K562 (cell line): ENCODE measurements around the gene RAB5B.
"Not testable (repeated sequence)": the region's sequence is repeated elsewhere in the genome, so short reads cannot be mapped to it uniquely, and the experiment has no call there.

Experiments
- EP300 ChIP-seq: IDR thresholded peaks from 2 replicates; pipeline ENCODE4 v1.6.1; 2012; ENCODE audit warnings: low read length, improper control_type of control experiment
- SIX5 ChIP-seq, 2 experiments: IDR thresholded peaks; 2 replicates each; pipeline ENCODE4 v1.6.1; 2011; ENCODE audit warnings: low read length in 2 of 2, borderline replicate concordance in 1 of 2, low read depth in 1 of 2, mild to moderate bottlenecking in 1 of 2, moderate library complexity in 1 of 2; ENCODE audit not compliant: insufficient read depth in 1 of 2
- SP2 ChIP-seq: IDR thresholded peaks from 2 replicates; pipeline ENCODE4 v1.6.1; 2011; ENCODE audit warnings: mild to moderate bottlenecking, low read depth, low read length, moderate library complexity; ENCODE audit not compliant: poor library complexity, severe bottlenecking; ENCODE audit errors: extremely low read depth
- SRSF1 ChIP-seq: fragments of 200-400 bp; formaldehyde crosslinking; IDR thresholded peaks from 2 replicates; pipeline ENCODE4 v1.6.1; 2017; ENCODE audit warnings: mild to moderate bottlenecking, low read depth, low read length, moderate library complexity
- XRCC5 ChIP-seq: fragments of 200-400 bp; formaldehyde crosslinking; IDR thresholded peaks from 2 replicates; pipeline ENCODE4 v1.6.1; 2017; ENCODE audit warnings: low read depth, mild to moderate bottlenecking, low read length
- ZBTB8A ChIP-seq: fragments of 450-650 bp; IDR thresholded peaks from 2 replicates; pipeline ENCODE4 v1.6.1; 2018; ENCODE audit warnings: mild to moderate bottlenecking, moderate library complexity; ENCODE audit not compliant: partially characterized antibody

DNA sequence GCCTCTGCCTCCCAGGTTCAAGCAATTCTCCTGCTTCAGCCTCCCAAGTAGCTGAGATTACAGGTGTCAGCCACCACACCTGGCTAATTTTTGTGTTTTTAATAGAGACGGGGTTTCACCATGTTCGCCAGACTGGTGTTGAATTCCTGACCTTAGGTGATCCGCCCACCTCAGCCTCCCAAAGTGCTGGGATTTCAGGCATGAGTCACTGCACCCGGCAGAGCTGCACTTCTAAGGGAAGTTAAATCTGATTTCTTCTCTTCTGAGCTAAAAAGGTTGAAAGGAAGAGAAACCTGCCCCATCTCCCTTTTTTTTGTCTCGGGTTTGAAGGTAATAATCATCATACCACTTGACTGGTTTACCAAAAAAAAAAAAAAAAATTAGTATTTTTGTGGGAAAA, 8.0 kb downstream of the RAB5B start:
- TF ChIP-seq ZBTB8A; SIX5 (IDR thresholded peaks at IDR 0.05; ENCODE audit: borderline replicate concordance in 1 of 2, insufficient read depth in 1 of 2, low read depth in 1 of 2, low read length in 2 of 2); XRCC5; SP2; EP300; SRSF1: not testable (repeated sequence)
